Gastroesophageal sphincter (tissue), 3 donors: ENCODE data around the gene JAK2.

Experiments used
- EP300 ChIP-seq: sonication (generic); formaldehyde crosslinking; IDR thresholded peaks from one replicate; pipeline ENCODE4 v1.6.1; 2017; ENCODE audit warnings: antibody characterized with exemption, mild to moderate bottlenecking
- POLR2A ChIP-seq, 2 donors: fragments of 450-650 bp; IDR thresholded peaks; one replicate each; pipeline ENCODE4 v1.6.1; 2017; ENCODE audit warnings: antibody characterized with exemption in 2 of 2, mild to moderate bottlenecking in 2 of 2, moderate library complexity in 1 of 2
- POLR2AphosphoS5 ChIP-seq: sonication (generic); formaldehyde crosslinking; IDR thresholded peaks from one replicate; pipeline ENCODE4 v1.6.1; 2017; ENCODE audit warnings: antibody characterized with exemption
- TF ChIP-seq, protein P1 (sequence below), 4 experiments: fragments of 200-600 bp in 2 of 4; fragments of 450-650 bp in 2 of 4; sonication (generic) in 1 of 4; IDR thresholded peaks; one replicate each; pipeline ENCODE4 v1.5.1; 2017 to 2019; ENCODE audit warnings: antibody characterized with exemption in 4 of 4, mild to moderate bottlenecking in 2 of 4, moderate library complexity in 2 of 4

DNA sequence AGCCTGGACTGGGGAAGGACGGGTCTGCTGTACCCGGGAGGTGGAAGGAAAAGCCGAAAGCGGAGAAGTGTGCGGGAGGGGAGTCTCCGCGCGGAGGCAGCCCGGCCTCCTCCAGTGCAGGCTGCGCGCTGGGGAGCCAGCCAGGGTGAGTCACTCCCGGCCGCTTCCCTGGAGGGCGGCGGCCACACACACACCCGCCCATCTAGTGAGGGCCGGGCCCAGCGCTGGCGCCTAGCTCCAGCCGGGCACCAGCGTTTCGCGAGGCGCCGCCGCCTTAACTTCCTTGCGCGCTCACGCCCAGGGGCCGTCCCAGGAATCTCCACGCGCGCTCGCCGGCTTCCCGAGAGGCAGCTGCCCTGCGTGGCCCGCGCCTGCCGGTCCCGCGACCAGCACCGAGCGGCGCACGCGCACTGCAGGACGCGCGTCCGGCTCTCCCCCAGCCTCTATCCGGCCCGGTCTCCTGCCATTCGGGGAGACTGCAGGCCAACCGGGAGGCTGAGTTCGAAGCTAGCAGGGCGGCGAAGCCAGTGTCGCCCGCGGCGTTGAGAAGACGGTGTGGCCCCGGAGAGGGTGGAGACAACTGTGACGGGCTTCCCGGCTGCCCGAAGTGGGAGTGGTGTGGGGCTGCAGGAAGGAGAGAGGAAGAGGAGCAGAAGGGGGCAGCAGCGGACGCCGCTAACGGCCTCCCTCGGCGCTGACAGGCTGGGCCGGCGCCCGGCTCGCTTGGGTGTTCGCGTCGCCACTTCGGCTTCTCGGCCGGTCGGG lies at the start of gene JAK2:
- TF ChIP-seq, protein P1, sequence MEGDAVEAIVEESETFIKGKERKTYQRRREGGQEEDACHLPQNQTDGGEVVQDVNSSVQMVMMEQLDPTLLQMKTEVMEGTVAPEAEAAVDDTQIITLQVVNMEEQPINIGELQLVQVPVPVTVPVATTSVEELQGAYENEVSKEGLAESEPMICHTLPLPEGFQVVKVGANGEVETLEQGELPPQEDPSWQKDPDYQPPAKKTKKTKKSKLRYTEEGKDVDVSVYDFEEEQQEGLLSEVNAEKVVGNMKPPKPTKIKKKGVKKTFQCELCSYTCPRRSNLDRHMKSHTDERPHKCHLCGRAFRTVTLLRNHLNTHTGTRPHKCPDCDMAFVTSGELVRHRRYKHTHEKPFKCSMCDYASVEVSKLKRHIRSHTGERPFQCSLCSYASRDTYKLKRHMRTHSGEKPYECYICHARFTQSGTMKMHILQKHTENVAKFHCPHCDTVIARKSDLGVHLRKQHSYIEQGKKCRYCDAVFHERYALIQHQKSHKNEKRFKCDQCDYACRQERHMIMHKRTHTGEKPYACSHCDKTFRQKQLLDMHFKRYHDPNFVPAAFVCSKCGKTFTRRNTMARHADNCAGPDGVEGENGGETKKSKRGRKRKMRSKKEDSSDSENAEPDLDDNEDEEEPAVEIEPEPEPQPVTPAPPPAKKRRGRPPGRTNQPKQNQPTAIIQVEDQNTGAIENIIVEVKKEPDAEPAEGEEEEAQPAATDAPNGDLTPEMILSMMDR (IDR thresholded peaks at IDR 0.05) = peak in 3 of 4 experiments; percentile 52 to 69 (median 56)
- TF ChIP-seq POLR2AphosphoS5 (peak; percentile 84), POLR2A (IDR thresholded peaks at IDR 0.05) (peak; percentile 61 to 67), EP300 (no peak)
